ENCODE data around the gene SSUH2.

- TF ChIP-seq CTCF (IDR thresholded peaks at IDR 0.05; ENCODE audit: low read depth, low read length, missing input control) (no peak), TAF1 (conservative IDR thresholded peaks at IDR 0.05) (no peak), MAX (IDR thresholded peaks at IDR 0.05) (no peak), YY1 (IDR thresholded peaks at IDR 0.05) (no peak), SP1 (IDR thresholded peaks at IDR 0.05) (no peak), JUND (IDR thresholded peaks at IDR 0.05) (no peak), RAD21 (IDR thresholded peaks at IDR 0.05) (no peak), EGR1 (IDR thresholded peaks at IDR 0.05; ENCODE audit: low read depth in 2 of 2) (no peak), NR2F2 (IDR thresholded peaks at IDR 0.05) (no peak), FOXA1 (IDR thresholded peaks at IDR 0.05) (no peak), REST (IDR thresholded peaks at IDR 0.05) (no peak), GABPA (IDR thresholded peaks at IDR 0.05 in 1 of 2, conservative IDR thresholded peaks at IDR 0.05 in 1 of 2) (no peak), HNF4A (conservative IDR thresholded peaks at IDR 0.05) (no peak), ATF3 (IDR thresholded peaks at IDR 0.05) (no peak)
Measured at GRCh38 chr3:8637348-8637747, 7.2 kb downstream of the SSUH2 start.
